Mesendoderm (in vitro differentiated cells): ENCODE measurements around the gene NDUFAF2.

Experiments used
- DNase-seq: peaks from one replicate; pipeline ENCODE4 v3.0.0; 2013
- H2AK5ac ChIP-seq: 2 replicates; pipeline ENCODE4 v1.6.1; 2013; ENCODE audit warnings: low read length, inconsistent platforms
- H2BK120ac ChIP-seq: 2 replicates; pipeline ENCODE4 v1.6.1; 2013; ENCODE audit warnings: low read depth, mild to moderate bottlenecking, low read length, moderate library complexity, mixed read lengths
- H2BK15ac ChIP-seq: replicated peaks from 2 replicates; pipeline ENCODE4 v1.6.1; 2013; ENCODE audit warnings: low read depth, mild to moderate bottlenecking, moderate library complexity
- H2BK5ac ChIP-seq: 2 replicates; pipeline ENCODE4 v1.6.1; 2013; ENCODE audit warnings: low read length, inconsistent platforms
- H3K18ac ChIP-seq: 2 replicates; pipeline ENCODE4 v1.6.1; 2013; ENCODE audit warnings: mild to moderate bottlenecking, low read length, mixed read lengths
- H3K23ac ChIP-seq: one replicate; pipeline ENCODE4 v1.6.1; 2013; ENCODE audit warnings: low read length
- H3K27ac ChIP-seq: 2 replicates; pipeline ENCODE4 v1.5.1; 2013; ENCODE audit warnings: low read depth, mild to moderate bottlenecking, inconsistent platforms, low read length, moderate library complexity
- H3K27me3 ChIP-seq: 2 replicates; pipeline ENCODE4 v1.6.1; 2013; ENCODE audit warnings: low read length, control low read depth, mild to moderate bottlenecking, inconsistent platforms; ENCODE audit not compliant: insufficient read depth, poor library complexity
- H3K36me3 ChIP-seq: 2 replicates; pipeline ENCODE4 v1.6.1; 2013; ENCODE audit warnings: low read length, inconsistent platforms; ENCODE audit not compliant: control insufficient read depth, insufficient read depth
- H3K4ac ChIP-seq: one replicate; pipeline ENCODE4 v1.6.1; 2013; ENCODE audit warnings: low read depth, mild to moderate bottlenecking, low read length, moderate library complexity
- H3K4me1 ChIP-seq: 2 replicates; pipeline ENCODE4 v1.6.1; 2013; ENCODE audit warnings: low read depth, low read length, inconsistent platforms; ENCODE audit not compliant: control insufficient read depth
- H3K4me2 ChIP-seq: 2 replicates; pipeline ENCODE4 v1.6.1; 2013; ENCODE audit warnings: low read length
- H3K4me3 ChIP-seq: 2 replicates; pipeline ENCODE4 v1.5.1; 2013; ENCODE audit warnings: mild to moderate bottlenecking, low read length
- H3K56ac ChIP-seq: one replicate; pipeline ENCODE4 v1.6.1; 2013; ENCODE audit warnings: low read length
- H3K79me1 ChIP-seq: 2 replicates; pipeline ENCODE4 v1.6.1; 2013; ENCODE audit warnings: low read length, inconsistent platforms
- H3K79me2 ChIP-seq: 2 replicates; pipeline ENCODE4 v1.6.1; 2013; ENCODE audit warnings: mild to moderate bottlenecking, low read length; ENCODE audit not compliant: control insufficient read depth, insufficient read depth
- H3K9ac ChIP-seq: 2 replicates; pipeline ENCODE4 v1.6.1; 2013; ENCODE audit warnings: low read length, inconsistent platforms
- H4K5ac ChIP-seq: one replicate; pipeline ENCODE4 v1.6.1; 2013; ENCODE audit warnings: low read length
- H4K8ac ChIP-seq: one replicate; pipeline ENCODE4 v1.6.1; 2013; ENCODE audit warnings: low read depth, mild to moderate bottlenecking, control low read depth, low read length, moderate library complexity
- WGBS: extraction: QIAGEN DNeasy Blood & Tissue Kit; methylation state at CpG from one replicate; pipeline ENCODE4 v1.1.7; 2013; ENCODE audit warnings: low lambda C conversion rate, missing lambda C conversion rate; ENCODE audit not compliant: insufficient coverage; ENCODE audit errors: extremely low coverage; 5-methylcytosine and 5-hydroxymethylcytosine counted together

Gene NDUFAF2

GRCh38 chr5:61051267-61051666 lies 106.3 kb downstream of the NDUFAF2 start:
- Histone ChIP-seq H3K4me2 (no peak overlapping the region), H2AK5ac (no peak overlapping the region), H2BK120ac (no peak overlapping the region), H3K27ac (no peak overlapping the region), H2BK15ac (no peak overlapping the region), H3K4me1 (no peaks in the 10 kb centered on the region), H3K79me2 (no peaks in the 10 kb centered on the region), H3K27me3 (no peaks in the 10 kb centered on the region), H4K8ac (no peak overlapping the region), H3K18ac (no peak overlapping the region), H3K23ac (no peak overlapping the region), H3K4ac (no peak overlapping the region), H3K79me1 (no peaks in the 10 kb centered on the region), H3K4me3 (no peak overlapping the region), H3K36me3 (no peaks in the 10 kb centered on the region), H3K9ac (no peak overlapping the region), H2BK5ac (no peak overlapping the region), H3K56ac (no peak overlapping the region), H4K5ac (no peak overlapping the region)
- WGBS, result no CpG with 5 or more reads among the region's 1 CpG
- peak; percentile 47 for DNase-seq

DNA sequence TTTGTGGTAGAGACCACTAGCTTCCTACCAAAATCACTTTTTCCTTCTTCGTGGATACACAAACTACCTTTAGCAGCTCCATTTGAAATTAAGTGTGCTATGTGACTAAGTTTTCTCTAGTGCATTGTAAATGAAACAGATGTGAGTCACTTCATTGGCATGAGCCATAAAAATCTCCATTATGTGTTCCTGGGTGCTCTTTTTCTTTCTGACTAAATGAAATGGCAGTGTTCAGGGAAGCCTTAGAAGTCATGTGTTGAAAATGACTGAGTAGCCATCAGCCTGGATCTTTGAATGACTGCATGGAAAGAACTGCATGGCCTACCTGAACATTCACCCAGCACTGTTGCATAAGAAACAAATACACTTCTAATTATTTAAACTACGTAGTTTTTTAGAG lies 107.9 kb downstream of the NDUFAF2 start:
- H3K27ac ChIP-seq, result no peak overlapping the region
- no peaks in the 10 kb centered on the region for H3K27me3 ChIP-seq
- H3K18ac ChIP-seq, result no peak overlapping the region
- H3K4ac ChIP-seq, result no peak overlapping the region
- no peaks in the 10 kb centered on the region for H3K4me1 ChIP-seq
- no peak overlapping the region for H2BK15ac ChIP-seq
- no CpG with 5 or more reads among the region's 2 CpGs for WGBS
- no peak overlapping the region for H4K8ac ChIP-seq
- no peak overlapping the region for H2BK5ac ChIP-seq
- H3K56ac ChIP-seq, result no peak overlapping the region
- H3K4me2 ChIP-seq, result no peak overlapping the region
- no peaks in the 10 kb centered on the region for H3K79me2 ChIP-seq
- H2BK120ac ChIP-seq, result no peak overlapping the region
- no peak overlapping the region for H3K9ac ChIP-seq
- H3K79me1 ChIP-seq, result no peaks in the 10 kb centered on the region
- no peak overlapping the region for H2AK5ac ChIP-seq
- no peak overlapping the region for H3K4me3 ChIP-seq
- no peaks in the 10 kb centered on the region for H3K36me3 ChIP-seq
- H4K5ac ChIP-seq, result no peak overlapping the region
- no peak overlapping the region for H3K23ac ChIP-seq
- peak; percentile 74 for DNase-seq

DNA sequence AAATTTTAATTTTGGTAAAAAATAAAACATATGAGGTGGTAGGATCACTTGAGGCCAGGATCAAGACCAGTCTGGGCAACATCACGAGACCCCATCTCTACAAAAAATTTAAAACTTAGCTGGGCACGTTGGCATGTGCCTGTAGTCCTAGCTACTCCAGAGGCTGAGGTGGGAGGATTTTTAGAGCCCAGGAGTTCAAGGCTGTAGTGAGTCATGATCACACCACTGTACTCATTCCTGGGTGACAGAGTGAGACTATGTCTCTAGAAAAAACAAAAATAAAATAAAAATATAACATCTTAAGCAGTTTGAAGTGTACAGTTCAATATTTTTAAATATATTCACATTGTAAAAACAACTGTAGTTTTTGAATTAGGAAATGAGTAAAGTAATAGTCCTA lies 108.9 kb downstream of the NDUFAF2 start:
- Histone ChIP-seq H3K36me3 (no peaks in the 10 kb centered on the region), H3K79me2 (no peaks in the 10 kb centered on the region), H3K4me2 (no peak overlapping the region), H2BK120ac (no peak overlapping the region), H4K5ac (no peak overlapping the region), H3K9ac (no peak overlapping the region), H2BK5ac (no peak overlapping the region), H3K4ac (no peak overlapping the region), H3K23ac (no peak overlapping the region), H3K56ac (no peak overlapping the region), H2AK5ac (no peak overlapping the region), H3K27ac (no peak overlapping the region), H3K4me1 (no peaks in the 10 kb centered on the region), H2BK15ac (no peak overlapping the region), H3K79me1 (no peaks in the 10 kb centered on the region), H3K4me3 (no peak overlapping the region), H3K18ac (no peak overlapping the region), H3K27me3 (no peaks in the 10 kb centered on the region), H4K8ac (no peak overlapping the region)
- whole genome bisulfite sequencing, result no CpG with 5 or more reads among the region's 2 CpGs
- DNase-seq, result no peak

DNA sequence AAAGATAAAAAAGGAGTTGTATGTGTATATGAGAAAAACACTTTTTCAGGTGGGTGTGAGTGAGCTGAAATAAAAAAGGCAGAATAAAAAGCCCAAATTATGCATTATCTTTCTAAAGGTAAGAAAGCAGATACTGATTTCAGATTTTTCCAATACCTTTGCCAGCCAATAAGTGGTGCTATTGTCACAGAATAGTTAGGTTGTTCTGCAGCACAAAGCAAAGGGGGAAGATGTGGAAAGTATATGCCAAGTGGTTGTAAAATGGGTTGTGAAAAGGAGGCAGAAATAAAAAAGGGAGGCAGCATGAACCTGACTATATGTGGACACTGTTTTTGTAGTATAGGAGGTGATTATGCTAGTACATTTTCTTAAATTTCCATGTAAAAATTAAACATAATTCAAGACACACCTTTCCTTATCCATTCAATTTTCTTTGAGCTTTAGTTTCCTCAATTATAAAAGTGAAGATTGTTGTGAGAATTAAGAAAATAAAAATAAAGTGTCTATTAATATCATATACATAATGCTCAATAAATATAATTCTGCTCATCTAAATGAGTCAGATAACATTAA lies 110.5 kb downstream of the NDUFAF2 start:
- Histone ChIP-seq H2BK120ac (no peak overlapping the region), H3K23ac (no peak overlapping the region), H3K4me1 (no peaks in the 10 kb centered on the region), H3K9ac (no peak overlapping the region), H3K18ac (no peak overlapping the region), H3K36me3 (no peaks in the 10 kb centered on the region), H4K8ac (no peak overlapping the region), H3K4ac (no peak overlapping the region), H4K5ac (no peak overlapping the region), H2BK15ac (no peak overlapping the region), H3K27ac (no peak overlapping the region), H3K79me2 (no peaks in the 10 kb centered on the region), H2AK5ac (no peak overlapping the region), H3K4me2 (no peak overlapping the region), H3K79me1 (no peaks in the 10 kb centered on the region), H3K27me3 (no peaks in the 10 kb centered on the region), H3K56ac (no peak overlapping the region), H2BK5ac (no peak overlapping the region), H3K4me3 (no peak overlapping the region)
- DNase-seq, result peak; percentile 67

- Histone ChIP-seq H3K9ac (no peak overlapping the region), H3K23ac (no peak overlapping the region), H3K36me3 (no peaks in the 10 kb centered on the region), H2BK5ac (no peak overlapping the region), H2BK15ac (no peak overlapping the region), H4K5ac (no peak overlapping the region), H2AK5ac (no peak overlapping the region), H3K4me2 (no peak overlapping the region), H3K79me2 (no peaks in the 10 kb centered on the region), H3K79me1 (no peaks in the 10 kb centered on the region), H3K27me3 (no peaks in the 10 kb centered on the region), H2BK120ac (no peak overlapping the region), H3K4ac (no peak overlapping the region), H3K4me3 (no peak overlapping the region), H3K18ac (no peak overlapping the region), H4K8ac (no peak overlapping the region), H3K4me1 (no peaks in the 10 kb centered on the region), H3K56ac (no peak overlapping the region), H3K27ac (no peak overlapping the region)
- no peak for DNase-seq
These were observed 114.5 kb downstream of the NDUFAF2 start for GRCh38 chr5:61059499-61059898.

- no peak overlapping the region for H3K23ac ChIP-seq
- no peaks in the 10 kb centered on the region for H3K4me1 ChIP-seq
- H3K27ac ChIP-seq, result no peak overlapping the region
- H3K27me3 ChIP-seq, result no peaks in the 10 kb centered on the region
- no peaks in the 10 kb centered on the region for H3K79me2 ChIP-seq
- no peak overlapping the region for H3K9ac ChIP-seq
- H3K18ac ChIP-seq, result no peak overlapping the region
- no peak overlapping the region for H2BK120ac ChIP-seq
- H3K79me1 ChIP-seq, result no peaks in the 10 kb centered on the region
- H2AK5ac ChIP-seq, result no peak overlapping the region
- H2BK5ac ChIP-seq, result no peak overlapping the region
- no peaks in the 10 kb centered on the region for H3K36me3 ChIP-seq
- H3K56ac ChIP-seq, result no peak overlapping the region
- no peak overlapping the region for H4K8ac ChIP-seq
- no peak overlapping the region for H2BK15ac ChIP-seq
- H3K4me3 ChIP-seq, result no peak overlapping the region
- no peak overlapping the region for H3K4me2 ChIP-seq
- H4K5ac ChIP-seq, result no peak overlapping the region
- H3K4ac ChIP-seq, result no peak overlapping the region
- DNase-seq, result no peak
These were observed 124.1 kb downstream of the NDUFAF2 start for GRCh38 chr5:61069150-61069549.
